ENCODE measurements around the gene CDK2AP2. TPM values are rescaled to one million over a fixed set of nuclear protein-coding genes. Genes with fewer than 3 reads are reported as not detected.
"Not testable (repeated sequence)": the region's sequence is repeated elsewhere in the genome, so short reads cannot be mapped to it uniquely, and the experiment has no call there.

Gene CDK2AP2
- total RNA-seq, 1 donor from 2014 or later: 15.3 TPM

DNA sequence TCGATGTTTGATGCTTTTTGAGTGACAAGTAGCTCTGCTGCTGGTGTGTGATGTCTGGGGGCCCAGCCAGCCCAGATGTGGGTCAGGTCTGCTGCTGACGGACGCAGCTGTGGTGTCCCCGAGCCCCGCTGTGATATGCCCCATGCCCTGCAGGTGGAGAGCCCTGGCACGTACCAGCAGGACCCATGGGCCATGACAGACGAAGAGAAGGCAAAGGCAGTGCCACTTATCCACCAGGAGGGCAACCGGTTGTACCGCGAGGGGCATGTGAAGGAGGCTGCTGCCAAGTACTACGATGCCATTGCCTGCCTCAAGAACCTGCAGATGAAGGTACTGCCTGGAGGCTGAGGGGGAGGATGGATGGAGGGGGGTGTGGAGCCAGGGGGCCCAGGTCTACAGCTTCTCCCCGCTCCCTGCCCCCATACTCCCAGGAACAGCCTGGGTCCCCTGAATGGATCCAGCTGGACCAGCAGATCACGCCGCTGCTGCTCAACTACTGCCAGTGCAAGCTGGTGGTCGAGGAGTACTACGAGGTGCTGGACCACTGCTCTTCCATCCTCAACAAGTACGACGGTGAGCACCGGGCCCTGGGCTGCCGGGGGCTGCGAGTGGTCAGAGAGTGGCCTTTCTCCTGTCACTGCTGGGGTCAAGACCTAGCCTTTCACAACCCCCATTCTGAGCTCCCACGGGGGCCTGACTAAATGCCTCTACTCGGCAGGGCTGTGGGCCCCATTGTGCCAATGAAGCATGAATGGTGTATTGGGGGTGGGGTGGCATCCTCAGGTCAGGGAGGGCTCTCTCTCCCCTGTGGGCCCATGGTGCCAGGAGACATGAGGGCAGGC, 17.9 kb downstream of the CDK2AP2 start:
- DNase-seq (ENCODE audit: low read depth in 2 of 2): no peak

- no peak for DNase-seq (ENCODE audit: low read depth in 2 of 2)
Observed at GRCh38 chr11:67489203-67489884, 18.6 kb downstream of the CDK2AP2 start.

DNA sequence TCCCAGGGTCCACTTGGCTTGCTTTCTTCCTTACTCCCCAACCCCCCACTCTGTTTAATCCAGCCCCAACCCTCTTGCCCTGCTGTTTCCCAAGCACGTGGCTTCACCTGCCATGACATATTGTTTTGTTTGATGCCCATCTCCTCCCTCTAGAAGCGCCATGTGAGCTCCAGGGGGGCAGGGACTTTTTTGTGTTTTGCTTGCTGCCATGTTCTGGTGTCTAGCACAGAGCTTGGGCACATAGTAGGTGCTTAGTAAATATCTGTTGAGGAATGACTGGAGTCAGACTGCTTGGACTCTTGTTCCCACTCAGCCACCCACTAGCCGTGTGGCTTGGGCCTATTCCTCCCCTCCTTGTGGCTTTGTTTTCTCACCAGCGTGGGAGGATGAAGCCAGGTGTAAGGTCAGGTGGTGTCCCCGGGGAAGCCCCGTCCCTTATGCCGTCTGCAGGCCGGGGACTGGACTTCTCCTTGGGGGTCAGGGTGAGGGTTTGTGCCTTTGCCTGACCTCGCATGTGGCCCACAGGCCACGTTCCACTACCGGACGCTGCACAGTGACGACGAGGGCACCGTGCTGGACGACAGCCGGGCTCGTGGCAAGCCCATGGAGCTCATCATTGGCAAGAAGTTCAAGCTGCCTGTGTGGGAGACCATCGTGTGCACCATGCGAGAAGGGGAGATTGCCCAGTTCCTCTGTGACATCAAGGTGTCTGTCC, 21.3 kb downstream of the CDK2AP2 start:
- no peak for DNase-seq (ENCODE audit: low read depth in 2 of 2)

DNA sequence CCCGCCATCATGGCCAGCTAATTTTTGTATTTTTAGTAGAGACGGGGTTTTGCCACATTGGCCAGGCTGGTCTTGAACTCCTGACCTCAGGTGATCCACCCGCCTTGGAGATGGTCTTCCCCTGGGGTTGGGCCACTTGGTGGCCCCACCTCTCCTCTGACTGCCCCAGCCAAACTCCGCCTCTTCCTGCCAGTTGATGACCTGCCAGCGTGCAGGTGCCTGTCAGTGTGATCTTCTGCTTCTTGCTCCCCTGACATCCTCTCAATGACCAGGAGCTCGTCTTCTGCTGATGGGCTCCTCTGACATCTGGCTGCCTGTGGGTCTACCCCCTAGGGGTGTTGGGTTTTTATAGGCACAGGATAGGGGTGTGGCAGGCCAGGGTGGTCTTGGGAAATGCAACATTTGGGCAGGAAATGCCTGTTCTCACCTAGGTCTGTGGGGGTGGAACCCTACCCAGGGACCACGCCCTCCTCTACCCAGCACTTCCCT, 22.0 kb downstream of the CDK2AP2 start:
- DNase-seq (ENCODE audit: low read depth in 2 of 2): not testable (repeated sequence)

DNA sequence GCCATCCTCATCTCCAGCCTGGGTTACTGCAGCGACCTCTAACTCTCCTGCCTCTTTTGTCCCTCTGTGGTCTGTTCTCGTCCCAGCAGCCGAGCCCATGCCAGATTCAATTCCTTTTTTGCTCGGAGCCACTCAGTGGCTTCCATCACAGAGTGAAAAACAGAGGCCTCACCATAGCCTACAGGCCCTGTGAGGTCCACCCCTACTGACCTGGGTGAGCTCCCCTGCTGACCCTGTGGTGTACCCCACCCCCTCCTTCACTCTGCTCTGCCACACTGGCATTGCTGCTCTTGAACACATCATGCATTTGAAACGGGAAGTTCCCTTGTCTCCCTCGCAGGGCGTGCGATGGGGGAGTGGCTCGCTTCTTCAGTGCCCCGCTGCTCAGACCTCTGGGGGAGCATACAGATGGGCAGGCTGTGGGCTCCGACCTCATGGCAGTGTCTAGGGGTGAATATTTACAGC, 23.1 kb downstream of the CDK2AP2 start:
- no peak for DNase-seq (ENCODE audit: low read depth in 2 of 2)

DNA sequence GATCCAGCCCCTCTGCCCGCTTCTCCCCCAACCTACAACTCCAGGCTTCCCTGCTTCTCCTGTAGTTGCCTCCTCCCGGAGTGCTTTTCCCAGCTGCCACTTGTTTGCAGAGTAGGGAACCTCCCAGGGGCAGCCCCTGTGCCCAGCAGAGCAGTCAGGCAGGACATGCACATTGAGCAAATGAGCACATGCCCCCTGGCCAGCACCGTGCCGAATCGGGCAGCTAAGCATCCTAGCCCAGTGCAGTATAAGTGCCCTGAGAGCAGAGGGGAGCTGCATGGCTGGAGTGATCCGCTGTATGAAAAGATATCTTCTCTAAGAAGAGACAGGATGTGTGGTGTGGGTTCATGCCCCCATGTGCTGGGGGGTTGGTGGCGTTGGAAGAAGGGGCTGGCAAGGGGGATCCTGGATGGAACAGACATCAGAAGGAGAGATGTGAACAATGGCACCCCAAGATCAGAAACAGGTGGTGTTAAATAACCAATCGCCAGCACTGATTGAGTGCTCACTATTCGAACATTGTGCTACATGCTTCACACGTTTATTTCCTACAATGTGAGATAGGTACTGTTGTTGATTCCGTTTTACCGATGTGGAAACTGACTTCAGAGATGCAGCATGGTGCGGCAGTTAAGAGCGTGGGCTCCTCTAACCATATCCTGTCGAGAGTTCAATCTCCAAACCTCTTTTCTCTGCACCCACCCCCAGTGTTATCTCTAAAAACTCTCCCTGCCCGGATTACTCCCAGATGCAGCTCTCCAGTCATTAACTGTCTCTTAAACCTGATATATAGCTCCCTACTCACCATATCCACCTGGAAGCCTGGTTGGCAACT, 23.9 kb downstream of the CDK2AP2 start:
- DNase-seq (ENCODE audit: low read depth in 2 of 2): no peak

DNA sequence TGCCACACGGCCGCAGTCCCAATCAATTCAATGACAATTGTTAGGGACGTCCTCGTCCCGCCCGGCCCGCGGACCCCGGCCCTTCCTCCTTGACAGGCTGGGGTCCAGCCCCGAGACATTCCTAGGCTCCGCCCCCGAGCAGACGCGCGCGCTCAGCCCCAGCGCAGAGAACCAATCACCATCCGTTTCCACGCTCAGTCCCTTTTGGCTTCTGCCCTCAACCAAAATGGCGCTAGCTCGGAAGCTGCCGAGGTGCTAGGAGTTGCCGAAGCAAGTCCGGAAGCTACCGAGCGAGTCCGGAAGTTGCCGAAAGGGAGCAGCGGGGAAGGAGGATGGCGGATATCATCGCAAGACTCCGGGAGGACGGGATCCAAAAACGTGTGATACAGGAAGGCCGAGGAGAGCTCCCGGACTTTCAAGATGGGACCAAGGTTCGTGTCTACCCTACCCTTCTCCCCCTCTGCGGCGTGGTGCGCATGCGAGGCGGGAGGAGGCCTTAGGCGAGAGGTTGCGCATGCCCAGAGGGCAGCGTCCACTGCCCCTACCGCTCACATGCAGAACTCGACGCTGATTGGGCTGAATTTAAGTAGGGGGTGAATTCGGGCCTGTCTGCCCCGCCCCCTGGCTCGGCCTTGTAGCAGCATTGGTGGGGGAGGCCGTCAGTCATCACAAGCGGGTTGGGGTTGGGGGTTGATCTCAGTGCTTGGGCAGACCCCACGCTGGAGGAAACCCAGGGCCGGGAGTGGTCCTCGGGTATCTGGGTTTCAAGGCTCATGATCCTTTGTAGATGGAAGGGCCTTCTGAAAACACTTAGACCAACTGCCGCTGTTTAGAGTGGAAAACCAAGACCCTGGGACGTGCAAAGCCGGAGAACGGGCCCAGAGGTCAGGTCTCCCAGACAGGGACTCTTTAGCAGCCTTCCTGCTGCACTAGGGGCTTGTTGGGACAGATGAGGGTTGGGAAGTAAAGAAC, 24.8 kb downstream of the CDK2AP2 start, which contains the start of gene AIP:
TSS of gene AIP (plus strand) at position 200 of the 972 bp plus-strand sequence. CDS start at position 333, 133 bp downstream.
- DNase-seq (ENCODE audit: low read depth in 2 of 2): peak; percentile 95 to 97

DNA sequence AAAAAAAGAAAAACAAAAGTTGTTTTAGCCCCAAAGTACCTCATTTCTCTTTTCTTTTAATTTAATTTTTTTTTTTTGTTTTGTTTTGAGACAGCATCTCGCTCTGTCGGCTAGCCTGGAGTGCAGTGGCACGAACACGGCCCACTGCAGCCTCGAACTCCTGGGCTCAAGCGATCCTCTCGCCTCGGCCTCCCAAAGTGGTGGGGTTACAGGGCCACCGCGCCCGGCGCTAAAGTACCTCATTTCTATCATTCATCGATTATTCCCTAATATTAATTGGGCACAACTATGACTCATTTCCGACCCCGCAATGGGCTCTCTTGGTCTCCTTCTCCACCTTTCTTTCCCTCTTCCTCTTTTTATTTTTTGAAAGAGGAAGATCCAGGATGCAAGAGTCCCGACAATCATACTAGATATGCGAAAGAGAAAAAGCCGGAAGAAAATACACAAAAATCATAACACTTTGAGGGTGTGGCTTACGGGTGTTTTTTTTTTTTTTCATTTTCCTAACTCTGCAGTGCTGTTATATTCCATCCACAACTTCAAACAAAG, 25.6 kb downstream of the CDK2AP2 start:
- DNase-seq (ENCODE audit: low read depth in 2 of 2): no peak

- DNase-seq (ENCODE audit: low read depth in 2 of 2): not testable (repeated sequence)
Observed at GRCh38 chr11:67477344-67478050, 30.5 kb downstream of the CDK2AP2 start.

DNA sequence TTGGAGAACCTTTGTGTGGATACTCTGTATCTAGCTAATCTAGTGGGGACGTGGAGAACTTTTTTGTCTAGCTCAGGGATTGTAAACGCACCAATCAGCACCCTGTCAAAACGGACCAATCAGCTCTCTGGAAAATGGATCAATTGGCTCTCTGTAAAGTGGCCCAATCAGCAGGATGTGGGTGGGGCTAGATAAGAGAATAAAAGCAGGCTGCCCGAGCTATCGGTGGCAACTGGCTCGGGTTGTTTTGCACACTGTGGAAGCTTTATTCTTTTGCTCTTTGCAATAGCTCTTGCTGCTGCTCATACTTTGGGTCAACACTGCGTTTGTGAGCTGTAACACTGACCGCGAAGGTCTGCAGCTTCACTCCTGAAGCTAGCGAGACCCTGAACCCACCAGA, 31.3 kb downstream of the CDK2AP2 start:
- not testable (repeated sequence) for DNase-seq (ENCODE audit: low read depth in 2 of 2)

DNA sequence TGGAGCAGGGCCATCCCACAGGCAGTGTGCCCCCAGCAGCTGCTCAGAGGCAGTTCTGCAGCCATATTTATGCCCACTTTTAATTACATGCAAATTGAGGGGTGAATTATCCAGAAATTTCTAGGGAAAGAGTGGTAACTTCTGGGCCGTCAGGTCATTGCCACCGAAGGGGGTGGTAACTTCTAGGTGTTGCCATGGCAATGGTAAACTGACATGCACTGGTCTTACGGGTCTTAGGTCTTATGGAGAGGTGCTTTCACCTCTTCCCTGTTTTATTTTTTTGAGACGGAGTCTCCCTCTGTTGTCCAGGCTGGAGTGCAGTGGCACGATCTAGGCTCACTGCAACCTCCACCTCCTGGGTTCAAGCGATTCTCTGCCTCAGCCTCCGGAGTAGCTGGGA, 35.1 kb downstream of the CDK2AP2 start:
- DNase-seq (ENCODE audit: low read depth in 2 of 2): no peak

- DNase-seq (ENCODE audit: low read depth in 2 of 2): no peak
Observed at GRCh38 chr11:67470337-67471002, 37.5 kb downstream of the CDK2AP2 start.

DNA sequence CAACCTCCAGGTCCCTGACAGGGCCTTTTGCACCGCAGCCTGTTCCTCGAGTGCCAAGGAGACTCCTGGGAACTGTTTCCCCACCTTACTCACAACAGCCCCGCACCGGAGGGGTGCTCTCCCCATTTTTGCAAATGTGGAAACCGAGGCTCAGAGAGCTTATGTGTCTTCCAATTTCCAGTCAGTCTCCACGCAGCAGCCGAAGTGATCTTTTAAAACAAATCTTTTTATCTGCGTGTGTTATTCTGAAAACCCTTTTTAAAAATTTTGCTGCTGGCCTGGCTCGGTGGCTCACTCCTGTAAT, 38.5 kb downstream of the CDK2AP2 start:
- DNase-seq (ENCODE audit: low read depth in 2 of 2): no peak

- DNase-seq (ENCODE audit: low read depth in 2 of 2): peak; percentile 84 to 95
Observed at GRCh38 chr11:67468759-67469507, 39.0 kb downstream of the CDK2AP2 start, which contains the start of gene TMEM134. Gene TMEM134 (minus strand): TSS chr11:67469251. CDS start chr11:67469192, 59 bp downstream.

- no peak for DNase-seq (ENCODE audit: low read depth in 2 of 2)
Observed at GRCh38 chr11:67468456-67468758, 39.6 kb downstream of the CDK2AP2 start.

- DNase-seq (ENCODE audit: low read depth in 2 of 2): no peak
Observed at GRCh38 chr11:67468056-67468455, 39.9 kb downstream of the CDK2AP2 start.

DNA sequence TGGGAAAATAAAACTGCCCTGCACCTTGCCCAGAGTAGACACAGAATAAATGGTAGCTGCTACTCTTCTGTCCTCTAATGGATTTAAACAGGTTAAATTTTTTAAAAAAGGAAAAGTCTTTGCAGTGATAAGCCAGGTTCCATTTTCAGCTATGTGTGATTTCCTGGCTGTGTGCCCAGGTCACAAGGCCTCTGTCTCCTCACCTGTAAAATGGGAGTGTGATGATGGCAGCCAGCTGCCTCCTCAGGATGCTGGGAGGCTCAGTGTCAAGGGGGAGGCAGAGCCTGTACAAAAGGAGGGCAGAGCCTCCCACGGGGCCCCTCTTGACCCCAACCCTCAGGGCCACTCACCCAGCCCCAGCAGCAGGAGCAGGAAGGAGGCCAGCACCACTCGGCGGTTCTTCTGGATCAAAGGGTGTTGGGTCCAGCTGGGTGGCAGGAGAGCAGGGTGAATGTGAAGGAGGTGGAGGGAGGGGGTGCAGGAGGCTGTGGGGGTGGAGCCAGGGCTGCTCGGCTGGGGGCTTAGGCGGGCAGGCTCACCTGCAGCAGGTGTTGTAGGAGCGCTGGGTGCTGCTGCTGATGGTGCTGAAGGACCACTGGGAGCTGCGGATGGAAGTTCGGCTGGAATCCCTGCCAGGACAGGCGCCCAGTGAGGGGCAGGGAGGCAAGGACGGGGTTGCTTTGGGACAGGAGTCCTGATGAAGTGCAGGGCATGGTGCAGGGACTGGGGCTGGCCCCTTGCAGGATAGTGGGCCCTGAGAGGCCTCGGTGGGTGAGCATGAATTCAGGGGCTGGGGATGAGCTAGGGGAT, 40.8 kb downstream of the CDK2AP2 start:
- DNase-seq (ENCODE audit: low read depth in 2 of 2): no peak

Measured in dermis microvascular lymphatic vessel endothelial cell (primary cell).